ENCODE measurements around the gene CCN6. TPM values are rescaled to one million over a fixed set of nuclear protein-coding genes. Genes with fewer than 3 reads are reported as not detected.
A peak's percentile ranks its signal among the peaks of the same experiment; 100 is the strongest.

CCN6 gene
- total RNA-seq, 2 experiments from 2014 or later = 0.70 TPM; not detected in 1

- no peaks in the 10 kb centered on the region for H3K27me3 Mint-ChIP-seq
- intact Hi-C loops (cut with micrococcal nuclease) = no loop called here
- no peak for DNase-seq
- H3K4me1 Mint-ChIP-seq (ENCODE audit: low read depth) = peaks cover 80% of the 10 kb centered on the region
- no peak overlapping the region for H3K27ac Mint-ChIP-seq
- no peaks in the 10 kb centered on the region for H3K9me3 Mint-ChIP-seq
- CTCF ChIA-PET = interaction anchor here (0.7 to 6.0 kb wide), 4 partner anchors 11 to 771 kb away, joined by 3 to 84 read pairs (median 3); a partner anchor contains a TSS
- H3K36me3 Mint-ChIP-seq = peaks cover 2% of the 10 kb centered on the region
- H3K4me3 Mint-ChIP-seq = no peak overlapping the region
- POLR2A ChIA-PET = no interaction called here
Measured at GRCh38 chr6:112030206-112030960, 23.5 kb upstream of the CCN6 start.

DNA sequence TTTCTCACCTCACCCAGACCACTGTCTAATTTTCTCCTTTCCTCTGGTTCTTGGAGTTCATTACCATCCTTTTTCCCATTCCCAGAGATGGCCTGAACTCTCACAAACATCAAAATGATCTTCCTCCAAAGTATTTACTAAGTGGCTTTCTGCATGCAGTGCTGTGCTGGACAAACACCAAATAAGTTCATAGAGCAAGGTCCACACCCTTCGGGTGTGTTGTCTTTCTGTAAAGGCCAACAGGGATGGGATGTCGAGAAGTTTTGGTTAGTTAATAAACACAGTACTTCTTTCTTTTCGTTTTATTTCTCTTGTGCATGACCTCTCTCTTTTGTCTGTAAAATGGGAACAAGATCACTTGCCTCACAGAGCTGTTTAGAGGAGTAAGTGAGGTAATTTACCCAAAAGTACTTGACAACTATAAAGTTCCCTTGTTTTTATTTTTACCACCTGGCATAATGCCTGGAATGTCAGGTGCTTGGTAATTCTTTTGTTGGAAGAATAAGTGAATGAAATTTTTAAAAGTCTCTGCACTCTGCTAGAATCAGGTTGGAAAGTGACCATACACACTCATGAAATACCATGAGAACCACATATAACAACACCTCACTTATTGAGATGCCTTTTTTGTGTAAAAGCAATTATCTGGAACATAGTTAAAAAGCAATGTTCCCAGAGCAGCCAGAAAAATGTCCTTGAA, 22.8 kb upstream of the CCN6 start:
- Mint-ChIP-seq H3K4me1 (ENCODE audit: low read depth) (peaks cover 87% of the 10 kb centered on the region), H3K36me3 (peaks cover 2% of the 10 kb centered on the region), H3K9me3 (no peaks in the 10 kb centered on the region), H3K27me3 (no peaks in the 10 kb centered on the region), H3K27ac (no peak overlapping the region), H3K4me3 (no peak overlapping the region)
- intact Hi-C loops (cut with micrococcal nuclease) = no loop called here
- ChIA-PET CTCF (interaction anchor here (0.7 to 6.0 kb wide), 4 partner anchors 10 to 322 kb away, joined by 3 to 84 read pairs (median 12); no protein-coding TSS in a partner anchor), POLR2A (no interaction called here)
- no peak for DNase-seq

GRCh38 chr6:112031960-112032359, 21.9 kb upstream of the CCN6 start:
- no peaks in the 10 kb centered on the region for H3K27me3 Mint-ChIP-seq
- intact Hi-C loops (cut with micrococcal nuclease) = no loop called here
- no peak for DNase-seq
- POLR2A ChIA-PET = no interaction called here
- no peaks in the 10 kb centered on the region for H3K9me3 Mint-ChIP-seq
- H3K4me1 Mint-ChIP-seq (ENCODE audit: low read depth) = peaks cover 87% of the 10 kb centered on the region
- H3K4me3 Mint-ChIP-seq = no peak overlapping the region
- no peaks in the 10 kb centered on the region for H3K36me3 Mint-ChIP-seq
- CTCF ChIA-PET = interaction anchor here (1.2 to 13.5 kb wide), 4 partner anchors 11 to 169 kb away, joined by 3 to 193 read pairs (median 12); no protein-coding TSS in a partner anchor
- H3K27ac Mint-ChIP-seq = no peak overlapping the region

DNA sequence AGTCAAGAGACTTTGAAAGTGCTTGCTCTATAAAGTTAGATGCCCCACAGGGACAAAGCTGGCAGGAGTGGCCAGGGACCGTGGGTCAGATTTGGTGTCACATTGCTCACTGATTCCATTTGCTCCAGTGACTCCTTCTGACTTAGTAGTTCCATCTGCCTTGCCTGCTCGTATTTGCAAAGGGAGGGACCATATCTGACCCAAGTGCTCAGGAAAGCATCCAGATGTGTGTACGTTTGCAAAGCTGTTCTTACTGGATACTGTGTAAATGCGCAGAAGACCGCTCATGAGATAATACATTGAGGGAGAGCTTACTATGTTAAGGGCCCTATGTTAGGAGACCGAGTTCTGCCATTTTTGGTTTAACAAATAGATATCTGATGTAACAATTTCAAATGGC, 21.2 kb upstream of the CCN6 start:
- intact Hi-C loops (cut with micrococcal nuclease) = no loop called here
- CTCF ChIA-PET = interaction anchor here (1.2 to 13.5 kb wide), 4 partner anchors 10 to 170 kb away, joined by 3 to 193 read pairs (median 12); no protein-coding TSS in a partner anchor
- no peaks in the 10 kb centered on the region for H3K36me3 Mint-ChIP-seq
- DNase-seq = no peak
- POLR2A ChIA-PET = no interaction called here
- H3K27ac Mint-ChIP-seq = no peak overlapping the region
- peaks cover 79% of the 10 kb centered on the region for H3K4me1 Mint-ChIP-seq (ENCODE audit: low read depth)
- no peak overlapping the region for H3K4me3 Mint-ChIP-seq
- H3K27me3 Mint-ChIP-seq = no peaks in the 10 kb centered on the region
- no peaks in the 10 kb centered on the region for H3K9me3 Mint-ChIP-seq

DNA sequence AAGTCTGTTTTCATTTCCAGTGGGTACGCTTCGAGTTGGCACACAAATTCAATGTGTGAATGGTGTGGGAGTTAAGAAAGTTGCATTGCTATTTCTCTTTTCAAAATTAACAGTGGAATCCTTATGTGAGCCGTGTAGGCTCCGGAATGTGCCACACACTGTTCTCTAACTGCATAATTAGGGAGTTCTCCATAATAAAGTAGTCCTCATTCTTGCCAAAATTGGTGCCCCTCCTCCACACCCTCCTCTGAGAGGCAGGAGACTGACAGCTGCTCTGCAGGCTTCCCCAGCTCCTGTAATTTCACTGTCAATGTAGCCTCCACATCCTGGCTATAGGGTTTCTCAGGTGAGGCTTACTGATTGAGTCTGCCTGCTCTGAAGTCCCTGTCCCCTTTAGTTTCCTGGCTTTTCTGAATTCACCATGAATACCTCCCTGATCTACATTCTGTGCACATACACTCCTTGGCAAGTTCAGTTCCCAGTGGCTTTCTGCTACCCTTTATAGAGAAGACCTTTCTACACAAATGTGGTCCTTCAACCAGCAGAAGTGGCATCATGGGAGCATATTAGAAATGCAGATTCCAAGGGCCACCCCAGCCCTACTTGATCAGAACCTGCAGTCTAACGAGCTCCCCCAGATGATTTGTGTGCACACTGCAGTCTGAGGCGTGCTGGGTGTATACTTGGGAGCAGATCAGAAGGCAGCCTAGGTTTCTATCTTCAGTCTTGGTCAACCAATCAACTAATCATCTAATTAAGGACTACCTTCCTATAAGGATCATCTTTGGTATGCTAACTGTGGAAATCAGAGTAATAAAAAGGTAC, 19.9 kb upstream of the CCN6 start:
- H3K27me3 Mint-ChIP-seq = no peaks in the 10 kb centered on the region
- H3K4me3 Mint-ChIP-seq = peak overlapping the region; percentile 10
- H3K9me3 Mint-ChIP-seq = no peaks in the 10 kb centered on the region
- peak overlapping the region; percentile 60 for H3K27ac Mint-ChIP-seq
- POLR2A ChIA-PET = no interaction called here
- H3K36me3 Mint-ChIP-seq = no peaks in the 10 kb centered on the region
- DNase-seq = peak; percentile 31
- CTCF ChIA-PET = interaction anchor here (3.3 to 13.5 kb wide), 2 partner anchors 9 to 21 kb away, joined by 21 to 193 read pairs; no protein-coding TSS in a partner anchor
- peaks cover 66% of the 10 kb centered on the region for H3K4me1 Mint-ChIP-seq (ENCODE audit: low read depth)
- intact Hi-C loops (cut with micrococcal nuclease) = no loop called here

DNA sequence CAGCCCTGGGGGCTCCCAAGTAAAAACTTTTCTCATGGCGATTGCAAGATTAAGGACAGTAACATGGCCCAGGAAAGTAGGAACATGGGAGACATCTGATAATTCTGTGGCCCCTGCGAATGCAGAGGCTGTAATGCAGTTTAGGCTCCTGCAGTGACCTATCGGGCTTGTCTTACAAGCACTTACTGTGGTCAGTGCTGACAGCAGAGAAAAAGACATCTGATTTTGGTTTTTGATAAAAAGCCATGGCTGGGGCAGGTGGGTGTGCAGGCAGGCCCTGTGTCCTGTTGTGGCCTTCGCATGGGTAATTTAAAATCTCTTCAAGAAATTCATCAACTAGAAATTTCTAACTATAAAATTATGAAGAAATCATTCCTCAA, 19.3 kb upstream of the CCN6 start:
- CTCF ChIA-PET = interaction anchor here (13.5 kb wide), 1 partner anchor 22 kb away, joined by 193 read pairs; no protein-coding TSS in a partner anchor
- Mint-ChIP-seq H3K4me3 (no peak overlapping the region), H3K4me1 (ENCODE audit: low read depth) (peaks cover 64% of the 10 kb centered on the region), H3K27me3 (no peaks in the 10 kb centered on the region), H3K36me3 (no peaks in the 10 kb centered on the region), H3K9me3 (no peaks in the 10 kb centered on the region), H3K27ac (peak overlapping the region; percentile 60)
- intact Hi-C loops (cut with micrococcal nuclease) = no loop called here
- POLR2A ChIA-PET = interaction anchor here (0.6 to 1.6 kb wide), 2 partner anchors 14 to 325 kb away, joined by 3 to 5 read pairs; no protein-coding TSS in a partner anchor
- DNase-seq = no peak

DNA sequence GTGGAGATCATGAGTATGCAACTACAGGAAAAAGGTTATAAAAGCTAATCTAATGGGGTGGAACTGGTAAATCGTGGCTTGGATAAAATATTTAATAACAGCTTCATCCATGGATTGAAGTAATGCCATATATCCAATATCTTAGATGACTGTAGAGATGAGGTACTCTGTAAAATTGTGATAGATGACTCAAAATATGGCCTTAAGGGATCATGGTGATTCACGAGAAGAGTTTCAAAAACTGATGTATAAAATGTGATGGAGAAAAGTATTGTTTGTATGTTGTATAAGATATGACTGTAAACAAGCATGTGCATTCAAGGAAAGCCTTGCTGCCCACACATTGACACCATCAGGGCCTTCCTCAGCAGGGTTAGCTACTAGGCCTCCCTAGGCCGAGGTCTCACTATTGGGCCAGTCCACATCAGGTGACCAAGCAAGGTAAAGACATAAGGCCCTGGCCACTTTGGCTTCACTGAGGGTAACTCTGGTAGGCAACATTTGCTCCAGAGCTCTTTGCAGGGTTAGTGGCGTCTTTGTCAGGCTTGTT, 17.7 kb upstream of the CCN6 start:
- POLR2A ChIA-PET = interaction anchor here (1.0 to 2.1 kb wide), 5 partner anchors 19 to 327 kb away, joined by 3 to 20 read pairs (median 4); partner anchors contain the start of gene FYN

DNA sequence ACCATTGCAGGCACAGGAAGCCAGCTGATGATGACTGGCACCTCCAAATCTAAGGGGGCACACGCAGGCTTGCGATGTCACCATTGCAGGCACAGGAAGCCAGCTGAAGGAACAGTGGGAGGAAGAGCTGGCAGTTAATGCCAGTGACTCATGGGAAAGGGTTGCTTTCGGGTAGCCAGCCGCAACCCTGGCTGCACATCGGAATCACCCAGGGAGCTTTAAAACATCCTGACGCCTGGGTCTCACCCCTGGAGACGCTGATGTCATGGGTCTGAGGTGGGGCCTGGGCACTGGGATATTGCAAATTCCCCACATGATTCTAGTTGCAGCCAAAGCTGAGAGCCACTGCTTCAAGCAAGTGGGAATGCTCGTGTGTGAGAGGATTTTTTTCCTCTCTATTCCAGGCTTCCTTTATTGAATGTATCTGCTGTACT, 16.1 kb upstream of the CCN6 start:
- H3K4me1 Mint-ChIP-seq (ENCODE audit: low read depth) = peaks cover 61% of the 10 kb centered on the region
- no peaks in the 10 kb centered on the region for H3K27me3 Mint-ChIP-seq
- no peak overlapping the region for H3K27ac Mint-ChIP-seq
- no peak overlapping the region for H3K4me3 Mint-ChIP-seq
- H3K36me3 Mint-ChIP-seq = no peaks in the 10 kb centered on the region
- intact Hi-C loops (cut with micrococcal nuclease) = no loop called here
- no peaks in the 10 kb centered on the region for H3K9me3 Mint-ChIP-seq
- CTCF ChIA-PET = interaction anchor here (0.7 to 13.5 kb wide), 5 partner anchors 10 to 262 kb away, joined by 3 to 193 read pairs (median 3); no protein-coding TSS in a partner anchor
- peak; percentile 31 for DNase-seq
- POLR2A ChIA-PET = interaction anchor here (0.6 to 1.6 kb wide), 2 partner anchors 21 to 555 kb away, joined by 3 to 4 read pairs; partner anchors contain the start of gene REV3L

More for the DNA sequence above, 17.7 kb upstream of the CCN6 start:
- Mint-ChIP-seq H3K27me3 (no peaks in the 10 kb centered on the region), H3K27ac (peak overlapping the region; percentile 59), H3K4me3 (no peak overlapping the region), H3K36me3 (no peaks in the 10 kb centered on the region), H3K9me3 (no peaks in the 10 kb centered on the region), H3K4me1 (ENCODE audit: low read depth) (peaks cover 56% of the 10 kb centered on the region)
- peak; percentile 65 for DNase-seq
- CTCF ChIA-PET = interaction anchor here (0.6 to 13.5 kb wide), 5 partner anchors 8 to 777 kb away, joined by 3 to 193 read pairs (median 4); a partner anchor contains a TSS
- intact Hi-C loops (cut with micrococcal nuclease) = loop anchor here (1.0 kb wide), 2 partner anchors 8 to 20 kb away; no protein-coding TSS in a partner anchor

GRCh38 chr6:112038268-112038667, 15.6 kb upstream of the CCN6 start:
- H3K27ac Mint-ChIP-seq = no peak overlapping the region
- no peak for DNase-seq
- no peaks in the 10 kb centered on the region for H3K9me3 Mint-ChIP-seq
- no peaks in the 10 kb centered on the region for H3K27me3 Mint-ChIP-seq
- no peaks in the 10 kb centered on the region for H3K36me3 Mint-ChIP-seq
- ChIA-PET CTCF (interaction anchor here (0.7 to 13.5 kb wide), 6 partner anchors 10 to 329 kb away, joined by 3 to 193 read pairs (median 6); no protein-coding TSS in a partner anchor), POLR2A (interaction anchor here (1.6 kb wide), 1 partner anchor 21 kb away, joined by 4 read pairs; no protein-coding TSS in a partner anchor)
- no peak overlapping the region for H3K4me3 Mint-ChIP-seq
- H3K4me1 Mint-ChIP-seq (ENCODE audit: low read depth) = peaks cover 62% of the 10 kb centered on the region
- intact Hi-C loops (cut with micrococcal nuclease) = no loop called here

GRCh38 chr6:112038756-112039430, 15.0 kb upstream of the CCN6 start:
- DNase-seq = no peak
- H3K27ac Mint-ChIP-seq = no peak overlapping the region
- intact Hi-C loops (cut with micrococcal nuclease) = no loop called here
- H3K4me1 Mint-ChIP-seq (ENCODE audit: low read depth) = peaks cover 59% of the 10 kb centered on the region
- H3K27me3 Mint-ChIP-seq = no peaks in the 10 kb centered on the region
- H3K4me3 Mint-ChIP-seq = no peak overlapping the region
- ChIA-PET POLR2A (interaction anchor here (1.6 kb wide), 1 partner anchor 22 kb away, joined by 4 read pairs; no protein-coding TSS in a partner anchor), CTCF (interaction anchor here (1.1 to 13.5 kb wide), 5 partner anchors 11 to 329 kb away, joined by 3 to 193 read pairs (median 10); no protein-coding TSS in a partner anchor)
- H3K9me3 Mint-ChIP-seq = no peaks in the 10 kb centered on the region
- H3K36me3 Mint-ChIP-seq = no peaks in the 10 kb centered on the region
